Urinary bladder (tissue), 4 donors: ENCODE data around the gene GRIK5. TPM values are rescaled to one million over a fixed set of nuclear protein-coding genes. Genes with fewer than 3 reads are reported as not detected.
"Not testable (repeated sequence)": the region's sequence is repeated elsewhere in the genome, so short reads cannot be mapped to it uniquely, and the experiment has no call there.

Source experiments
- DNase-seq: peaks from one replicate; pipeline ENCODE4 v3.0.0-alpha.2; 2015; ENCODE audit errors: extremely low spot score
- H3K27ac ChIP-seq: one replicate; pipeline ENCODE4 v1.5.1; 2013; ENCODE audit warnings: low read depth, mild to moderate bottlenecking, moderate library complexity
- H3K36me3 ChIP-seq: one replicate; pipeline ENCODE4 v1.6.1; 2013; ENCODE audit warnings: mild to moderate bottlenecking, moderate library complexity; ENCODE audit not compliant: insufficient read depth
- H3K4me1 ChIP-seq: one replicate; pipeline ENCODE4 v1.6.1; 2013; ENCODE audit warnings: mild to moderate bottlenecking, moderate library complexity; ENCODE audit not compliant: insufficient read depth
- H3K4me3 ChIP-seq: one replicate; pipeline ENCODE4 v1.5.1; 2013; ENCODE audit warnings: low read depth, low read length
- WGBS: extraction: QIAGEN DNeasy Blood & Tissue Kit; methylation state at CpG from one replicate; pipeline ENCODE4 v1.1.7; 2013; 5-methylcytosine and 5-hydroxymethylcytosine counted together
- polyA plus RNA-seq: library from polyadenylated mRNA; stranded (reverse); fragments of 200-250 nt; gene quantifications from one replicate; pipeline ENCODE4 v1.2.3, GENCODE V29; 2013
- total RNA-seq: library from RNA; depleted of rRNA; stranded (reverse); fragments of >200 nt; gene quantifications from one replicate; pipeline ENCODE4 v1.2.3, GENCODE V29; 2014
- donor health status: healthy with polysubstance abuse.
- donor health status: healthy.

Gene GRIK5
- total and polyA plus RNA-seq, 2 donors: 2.5 to 8.6 TPM

GRCh38 chr19:42038666-42039065, 31.3 kb downstream of the GRIK5 start:
- 59% methylated on average over 6 of the region's 6 CpGs for WGBS
- Histone ChIP-seq H3K4me3 (no peak overlapping the region), H3K4me1 (no peaks in the 10 kb centered on the region), H3K36me3 (no peaks in the 10 kb centered on the region), H3K27ac (no peak overlapping the region)
- no peak for DNase-seq

DNA sequence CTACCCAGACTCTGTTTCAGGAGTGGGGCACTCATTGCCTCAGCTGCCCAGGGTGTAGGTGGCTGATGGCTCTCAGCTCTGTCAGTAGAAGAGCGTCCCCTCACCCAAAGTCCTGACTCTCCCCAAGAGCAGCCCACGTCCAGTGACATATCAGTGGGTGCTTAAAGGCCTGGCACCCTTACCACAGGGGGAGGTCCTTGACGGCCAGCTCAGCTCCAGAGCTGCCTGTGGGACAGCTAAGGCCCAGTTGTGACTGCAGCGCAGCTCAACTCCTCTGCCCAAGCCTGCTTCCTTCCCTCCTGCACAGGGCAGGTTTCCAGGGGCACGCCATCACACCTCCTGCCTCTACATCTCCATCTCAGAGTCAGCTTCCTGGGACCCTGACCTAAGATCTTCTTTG, 32.4 kb downstream of the GRIK5 start:
- 81% methylated on average over 5 of the region's 5 CpGs for WGBS
- Histone ChIP-seq H3K36me3 (no peaks in the 10 kb centered on the region), H3K4me1 (no peaks in the 10 kb centered on the region), H3K27ac (no peak overlapping the region), H3K4me3 (no peak overlapping the region)
- DNase-seq: no peak

DNA sequence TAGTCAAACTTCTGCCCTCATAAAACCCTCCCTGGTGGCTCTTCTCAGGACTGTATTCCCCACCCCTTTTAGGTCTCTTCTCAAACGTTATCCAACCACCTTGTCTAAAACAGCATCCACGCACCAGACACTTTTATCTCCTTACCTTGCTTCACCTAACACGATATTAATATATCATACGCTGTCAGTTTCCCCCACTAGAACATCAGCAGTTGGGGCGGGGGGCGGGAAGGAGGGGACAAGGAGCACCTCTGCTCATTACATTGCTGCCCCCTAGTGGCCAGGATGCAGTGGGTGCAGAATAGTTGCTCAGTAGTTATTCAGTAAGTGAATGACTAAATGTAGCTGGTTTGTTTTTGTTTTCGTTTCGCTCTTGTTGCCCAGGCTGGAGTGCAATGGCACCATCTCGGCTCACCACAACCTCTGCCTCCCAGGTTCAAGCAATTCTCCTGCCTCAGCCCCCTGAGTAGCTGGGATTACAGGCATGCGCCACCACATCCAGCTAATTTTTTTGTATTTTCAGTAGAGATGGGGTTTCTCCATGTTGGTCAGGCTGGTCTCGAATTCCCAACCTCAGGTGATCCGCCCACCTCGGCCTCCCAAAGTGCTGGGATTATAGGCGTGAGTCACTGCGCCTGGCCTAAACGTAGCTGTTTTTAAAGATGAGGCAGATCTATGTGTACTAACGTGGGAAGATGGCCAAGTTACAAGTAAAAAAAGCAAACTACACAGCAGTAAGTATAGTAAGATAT, 35.2 kb downstream of the GRIK5 start:
- not testable (repeated sequence) for H3K4me1 ChIP-seq, H3K27ac ChIP-seq, H3K4me3 ChIP-seq, H3K36me3 ChIP-seq, DNase-seq
- WGBS: 29% methylated on average over 17 of the region's 17 CpGs

DNA sequence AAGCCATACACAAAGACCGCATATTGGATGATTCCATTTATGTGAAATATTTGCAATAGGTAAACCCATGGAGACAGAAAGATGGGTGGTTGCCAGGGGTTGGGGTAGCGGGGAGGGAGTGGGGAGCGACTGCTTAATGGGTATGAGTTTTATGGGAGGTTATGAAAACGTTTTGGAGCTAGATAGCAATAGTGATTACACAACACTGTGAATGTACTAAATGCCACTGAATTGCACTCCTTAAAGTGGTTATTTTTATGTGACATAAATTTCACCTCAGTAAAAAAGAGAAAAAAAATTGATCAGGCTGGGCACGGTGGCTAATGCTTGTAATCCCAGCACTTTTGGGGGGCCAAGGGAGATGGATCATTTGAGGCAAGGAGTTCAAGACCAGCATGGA, 36.6 kb downstream of the GRIK5 start:
- Histone ChIP-seq H3K4me3 (no peak overlapping the region), H3K36me3 (no peaks in the 10 kb centered on the region), H3K4me1 (no peaks in the 10 kb centered on the region), H3K27ac (no peak overlapping the region)
- WGBS: 47% methylated on average over 5 of the region's 5 CpGs
- DNase-seq: no peak

DNA sequence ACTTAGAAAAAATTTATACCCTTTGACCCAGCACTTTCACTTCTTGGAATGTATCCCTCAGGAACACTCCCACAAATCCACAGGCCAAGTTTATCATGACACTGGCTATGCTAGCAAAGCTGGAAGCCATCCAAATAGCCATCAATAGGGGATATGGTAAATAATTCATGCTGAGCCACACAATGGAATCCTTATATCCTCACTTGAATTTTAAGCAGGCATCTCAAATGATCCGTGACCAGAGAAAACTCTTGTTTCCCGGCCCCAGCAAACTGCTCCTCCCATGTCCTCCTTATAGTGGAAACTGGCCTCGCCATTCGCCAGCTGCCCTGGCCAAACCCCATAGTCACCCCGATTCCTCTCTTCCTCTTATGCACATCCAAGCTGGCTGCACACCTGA, 37.6 kb downstream of the GRIK5 start:
- WGBS: 61% methylated on average over 5 of the region's 5 CpGs
- DNase-seq: no peak

GRCh38 chr19:42030645-42031440, 39.2 kb downstream of the GRIK5 start:
- Histone ChIP-seq H3K4me1 (no peaks in the 10 kb centered on the region), H3K27ac (no peak overlapping the region), H3K4me3 (no peak overlapping the region), H3K36me3 (no peaks in the 10 kb centered on the region)
- 86% methylated on average over 7 of the region's 7 CpGs for WGBS
- DNase-seq: no peak

More for the DNA sequence above, 37.6 kb downstream of the GRIK5 start:
- H3K4me1 ChIP-seq: no peaks in the 10 kb centered on the region
- no peak overlapping the region for H3K4me3 ChIP-seq
- H3K27ac ChIP-seq: no peak overlapping the region
- no peaks in the 10 kb centered on the region for H3K36me3 ChIP-seq

DNA sequence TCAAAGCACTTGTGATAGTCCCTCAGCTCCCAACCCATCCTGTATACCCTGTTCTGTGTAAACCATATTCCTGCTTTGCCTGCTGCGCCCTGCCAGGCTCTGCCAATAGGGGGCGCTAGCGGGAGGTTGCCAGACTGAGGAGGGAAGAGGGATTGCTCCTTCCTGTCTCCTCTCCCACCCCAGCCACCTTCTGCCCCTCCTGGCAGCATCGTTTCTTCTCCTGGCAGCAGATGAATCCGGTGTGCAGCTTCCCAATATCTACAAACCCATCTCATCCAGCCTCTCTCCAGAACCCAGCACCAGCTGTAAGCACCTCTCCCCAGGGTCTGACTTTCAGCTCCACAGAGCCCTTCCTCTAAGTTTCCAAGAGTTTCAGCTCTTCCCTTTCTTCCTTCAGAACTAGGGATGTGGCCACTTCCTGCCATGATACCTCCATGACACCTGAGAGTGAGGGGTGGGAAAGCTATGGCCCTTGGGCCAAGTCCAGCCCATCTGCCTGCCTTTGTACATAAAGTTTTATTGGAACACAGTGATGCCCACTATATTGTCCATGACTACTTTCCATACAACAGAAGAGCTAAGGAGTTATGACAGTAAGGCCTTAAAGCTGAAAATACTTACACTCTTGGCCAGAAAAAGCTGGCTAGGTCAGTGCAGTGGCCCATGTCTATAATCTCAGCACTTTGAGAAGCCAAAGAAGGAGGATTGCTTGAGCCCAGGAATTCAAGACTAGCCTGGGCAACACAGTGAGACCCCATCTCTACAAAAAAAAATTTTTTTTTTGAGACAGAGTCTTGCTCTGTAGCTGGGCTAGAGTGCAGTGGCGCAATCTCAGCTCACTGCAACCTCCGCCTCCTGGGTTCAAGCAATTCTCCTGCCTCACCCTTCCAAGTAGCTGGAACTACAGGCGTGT, 41.4 kb downstream of the GRIK5 start:
- WGBS: 57% methylated on average over 8 of the region's 8 CpGs
- Histone ChIP-seq H3K4me3 (no peak overlapping the region), H3K27ac (no peak overlapping the region), H3K36me3 (no peaks in the 10 kb centered on the region), H3K4me1 (no peaks in the 10 kb centered on the region)
- DNase-seq: no peak

- WGBS: 26% methylated on average over 12 of the region's 12 CpGs
- Histone ChIP-seq H3K36me3 (no peaks in the 10 kb centered on the region), H3K4me1 (no peaks in the 10 kb centered on the region), H3K27ac (no peak overlapping the region), H3K4me3 (no peak overlapping the region)
- no peak for DNase-seq
Observed at GRCh38 chr19:42024622-42025111, 45.3 kb downstream of the GRIK5 start.

- H3K4me3 ChIP-seq: no peak overlapping the region
- no peak for DNase-seq
- no peaks in the 10 kb centered on the region for H3K4me1 ChIP-seq
- no peak overlapping the region for H3K27ac ChIP-seq
- 91% methylated on average over 4 of the region's 4 CpGs for WGBS
- no peaks in the 10 kb centered on the region for H3K36me3 ChIP-seq
Observed at GRCh38 chr19:42023943-42024260, 46.1 kb downstream of the GRIK5 start.

DNA sequence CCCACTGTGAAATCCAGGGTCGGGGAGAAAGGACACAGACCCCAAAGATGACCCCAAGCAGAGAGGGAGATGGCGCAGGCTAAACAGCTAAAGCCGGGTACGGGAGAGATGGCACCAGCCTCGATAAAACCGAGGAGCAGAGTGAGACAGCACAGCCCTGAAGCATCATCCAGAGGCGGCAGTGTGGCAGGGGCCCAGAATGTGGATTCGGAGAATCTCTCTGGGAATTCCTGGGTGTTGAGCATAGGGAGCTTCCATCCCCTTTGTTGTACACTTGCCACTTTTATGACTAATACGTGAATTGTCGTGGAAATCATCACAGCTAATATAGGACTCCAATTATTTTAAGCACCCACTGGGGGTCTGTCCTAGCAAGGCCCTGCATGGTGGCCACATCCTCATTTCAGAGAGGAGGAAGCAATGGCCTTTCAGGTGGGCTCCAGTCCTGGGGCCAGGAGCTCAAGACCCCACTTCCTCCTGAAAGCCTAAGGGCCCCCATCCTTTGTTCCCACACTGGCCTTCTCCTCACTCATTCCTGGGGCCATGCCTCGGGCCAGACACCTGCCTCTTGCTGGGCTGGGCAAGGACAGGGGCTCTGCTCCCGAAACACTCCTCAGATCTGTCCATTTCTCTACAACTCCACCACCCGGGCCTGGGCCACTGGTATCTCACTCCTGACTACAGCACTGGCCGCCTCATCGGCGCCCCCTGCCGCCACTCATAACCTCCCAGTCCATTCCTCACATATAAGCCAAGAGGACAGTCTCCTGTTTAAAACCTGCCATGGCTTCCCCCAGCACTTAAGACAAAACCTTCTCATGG, 46.7 kb downstream of the GRIK5 start:
- H3K4me1 ChIP-seq: no peaks in the 10 kb centered on the region
- no peak overlapping the region for H3K4me3 ChIP-seq
- no peaks in the 10 kb centered on the region for H3K36me3 ChIP-seq
- WGBS: 64% methylated on average over 17 of the region's 17 CpGs
- no peak for DNase-seq
- H3K27ac ChIP-seq: no peak overlapping the region

DNA sequence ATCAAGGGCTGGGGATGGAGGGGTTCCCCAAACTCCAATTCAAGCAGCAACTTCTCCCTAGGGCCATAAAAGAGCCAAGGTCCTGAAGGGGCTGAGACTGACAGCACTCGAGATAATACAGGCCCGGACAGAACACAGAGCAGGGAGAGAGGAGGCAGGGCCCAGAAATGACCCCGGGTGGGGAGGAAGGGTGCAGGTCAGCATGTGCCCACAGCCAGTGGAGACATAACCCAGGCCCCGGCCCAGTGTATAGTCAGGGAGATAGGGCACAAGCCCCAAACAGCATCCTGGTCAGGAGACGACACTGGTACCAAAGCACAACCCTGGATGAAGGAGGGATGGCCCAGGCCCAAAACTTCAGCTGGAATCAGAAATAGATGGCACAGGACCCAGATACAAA, 47.4 kb downstream of the GRIK5 start:
- 73% methylated on average over 5 of the region's 5 CpGs for WGBS
- Histone ChIP-seq H3K4me1 (no peaks in the 10 kb centered on the region), H3K4me3 (no peak overlapping the region), H3K36me3 (no peaks in the 10 kb centered on the region), H3K27ac (no peak overlapping the region)
- no peak for DNase-seq

DNA sequence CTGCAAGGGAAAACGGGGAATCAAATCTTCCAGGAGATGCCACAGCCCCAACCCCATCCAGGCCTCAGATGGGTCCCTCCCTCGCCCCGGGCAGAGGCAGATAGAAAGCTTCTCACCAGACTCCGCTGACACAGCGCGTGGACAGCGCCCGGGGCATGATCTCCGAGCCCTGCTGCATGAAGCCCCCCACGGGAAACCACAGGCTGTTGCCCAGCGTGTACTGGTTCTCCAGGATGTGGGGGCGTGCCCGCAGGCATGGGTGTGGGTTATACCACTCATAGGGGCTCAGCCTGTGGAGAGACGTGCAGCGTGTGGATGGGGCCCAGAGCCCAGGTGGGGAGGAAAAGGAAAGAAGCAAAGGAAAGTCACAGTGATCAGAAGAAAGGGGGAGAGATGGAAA, 48.8 kb downstream of the GRIK5 start:
- WGBS: 80% methylated on average over 15 of the region's 15 CpGs
- no peak for DNase-seq
- Histone ChIP-seq H3K4me3 (no peak overlapping the region), H3K36me3 (no peaks in the 10 kb centered on the region), H3K27ac (no peak overlapping the region), H3K4me1 (no peaks in the 10 kb centered on the region)
